Progenitor cell of endocrine pancreas (in vitro differentiated cells): ENCODE measurements around the gene DMTF1. TPM values are rescaled to one million over a fixed set of nuclear protein-coding genes. Genes with fewer than 3 reads are reported as not detected.

Source experiments
- DNase-seq: peaks from one replicate; pipeline ENCODE4 v3.0.0; 2021; ENCODE audit warnings: low spot score; ENCODE audit not compliant: unreplicated experiment
- H3K27ac Mint-ChIP-seq: 2 replicates; pipeline ENCODE4 v1.8.0; 2021; ENCODE audit warnings: mild to moderate bottlenecking, moderate library complexity, mixed read lengths
- H3K27me3 Mint-ChIP-seq: 2 replicates; pipeline ENCODE4 v1.8.0; 2021; ENCODE audit warnings: mixed read lengths
- H3K36me3 Mint-ChIP-seq: 2 replicates; pipeline ENCODE4 v1.8.0; 2022; ENCODE audit warnings: mixed read lengths; ENCODE audit not compliant: insufficient read depth
- H3K4me1 Mint-ChIP-seq: 2 replicates; pipeline ENCODE4 v1.8.0; 2021; ENCODE audit warnings: low read depth, mixed read lengths
- H3K4me3 Mint-ChIP-seq: 2 replicates; pipeline ENCODE4 v1.8.0; 2021; ENCODE audit warnings: low read depth, mild to moderate bottlenecking, moderate library complexity, mixed read lengths
- H3K9me3 Mint-ChIP-seq: 2 replicates; pipeline ENCODE4 v1.8.0; 2021; ENCODE audit warnings: low read depth, mixed read lengths
- total RNA-seq: library from RNA; stranded (reverse); gene quantifications from 2 replicates; pipeline ENCODE4 v1.2.1, GENCODE V29; 2021
- TF ChIP-seq, protein P1 (sequence below): fragments of 200-600 bp; sonication (generic); IDR thresholded peaks from one replicate; pipeline ENCODE4 v1.5.0; 2021; ENCODE audit warnings: antibody characterized with exemption, mild to moderate bottlenecking; ENCODE audit not compliant: unreplicated experiment

Gene DMTF1
- total RNA-seq, 1 donor from 2014 or later, result 180 TPM

GRCh38 chr7:87188930-87189329 lies 36.7 kb downstream of the DMTF1 start:
- H3K36me3 Mint-ChIP-seq, result peaks cover 38% of the 10 kb centered on the region
- DNase-seq, result no peak

GRCh38 chr7:87190783-87191182 lies 38.5 kb downstream of the DMTF1 start:
- H3K4me3 Mint-ChIP-seq, result no peak overlapping the region
- H3K9me3 Mint-ChIP-seq, result no peaks in the 10 kb centered on the region
- H3K36me3 Mint-ChIP-seq, result peaks cover 28% of the 10 kb centered on the region
- TF ChIP-seq, protein P1, sequence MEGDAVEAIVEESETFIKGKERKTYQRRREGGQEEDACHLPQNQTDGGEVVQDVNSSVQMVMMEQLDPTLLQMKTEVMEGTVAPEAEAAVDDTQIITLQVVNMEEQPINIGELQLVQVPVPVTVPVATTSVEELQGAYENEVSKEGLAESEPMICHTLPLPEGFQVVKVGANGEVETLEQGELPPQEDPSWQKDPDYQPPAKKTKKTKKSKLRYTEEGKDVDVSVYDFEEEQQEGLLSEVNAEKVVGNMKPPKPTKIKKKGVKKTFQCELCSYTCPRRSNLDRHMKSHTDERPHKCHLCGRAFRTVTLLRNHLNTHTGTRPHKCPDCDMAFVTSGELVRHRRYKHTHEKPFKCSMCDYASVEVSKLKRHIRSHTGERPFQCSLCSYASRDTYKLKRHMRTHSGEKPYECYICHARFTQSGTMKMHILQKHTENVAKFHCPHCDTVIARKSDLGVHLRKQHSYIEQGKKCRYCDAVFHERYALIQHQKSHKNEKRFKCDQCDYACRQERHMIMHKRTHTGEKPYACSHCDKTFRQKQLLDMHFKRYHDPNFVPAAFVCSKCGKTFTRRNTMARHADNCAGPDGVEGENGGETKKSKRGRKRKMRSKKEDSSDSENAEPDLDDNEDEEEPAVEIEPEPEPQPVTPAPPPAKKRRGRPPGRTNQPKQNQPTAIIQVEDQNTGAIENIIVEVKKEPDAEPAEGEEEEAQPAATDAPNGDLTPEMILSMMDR, result no peak
- H3K27ac Mint-ChIP-seq, result no peak overlapping the region
- DNase-seq, result no peak
- no peaks in the 10 kb centered on the region for H3K27me3 Mint-ChIP-seq
- no peaks in the 10 kb centered on the region for H3K4me1 Mint-ChIP-seq

More at GRCh38 chr7:87188930-87189329, 36.7 kb downstream of the DMTF1 start:
- no peak overlapping the region for H3K27ac Mint-ChIP-seq
- no peaks in the 10 kb centered on the region for H3K27me3 Mint-ChIP-seq
- TF ChIP-seq, protein P1, result no peak
- no peaks in the 10 kb centered on the region for H3K9me3 Mint-ChIP-seq
- no peaks in the 10 kb centered on the region for H3K4me1 Mint-ChIP-seq
- no peak overlapping the region for H3K4me3 Mint-ChIP-seq

DNA sequence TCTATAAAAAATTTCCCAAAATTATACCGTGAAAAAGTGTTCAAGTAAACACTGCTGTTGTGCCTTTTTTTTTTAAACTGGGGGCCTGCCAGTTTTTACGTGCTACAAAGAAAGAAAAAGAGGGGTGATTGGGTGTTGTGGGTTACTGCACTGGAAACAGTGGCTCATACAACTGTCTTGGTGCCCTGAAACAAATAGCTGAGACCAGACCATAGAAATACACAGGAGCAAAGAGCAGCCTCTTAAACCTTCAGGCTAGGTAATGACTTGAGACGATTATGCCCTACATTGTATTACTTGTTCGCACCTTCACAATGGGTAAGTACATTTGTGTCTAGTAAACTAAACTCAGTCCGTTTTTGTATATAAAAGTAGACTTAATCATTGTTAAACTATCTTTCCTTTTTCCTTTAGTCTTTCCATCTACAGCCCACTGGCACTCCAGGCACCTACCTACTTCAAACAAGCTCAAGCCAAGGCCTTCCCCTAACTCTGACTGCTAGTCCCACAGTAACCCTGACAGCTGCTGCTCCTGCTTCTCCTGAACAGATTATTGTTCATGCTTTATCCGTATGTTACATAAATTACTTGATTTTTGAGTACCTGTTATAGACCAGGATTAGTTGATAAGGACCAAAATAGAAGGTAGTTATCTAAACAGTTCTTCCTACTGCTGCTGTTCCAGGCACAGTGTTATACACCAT lies 40.7 kb downstream of the DMTF1 start:
- Mint-ChIP-seq H3K4me1 (no peaks in the 10 kb centered on the region), H3K4me3 (no peak overlapping the region), H3K27me3 (no peaks in the 10 kb centered on the region), H3K36me3 (peaks cover 33% of the 10 kb centered on the region), H3K9me3 (no peaks in the 10 kb centered on the region), H3K27ac (peak overlapping the region; percentile 89)
- TF ChIP-seq, protein P1, result no peak
- DNase-seq, result no peak

DNA sequence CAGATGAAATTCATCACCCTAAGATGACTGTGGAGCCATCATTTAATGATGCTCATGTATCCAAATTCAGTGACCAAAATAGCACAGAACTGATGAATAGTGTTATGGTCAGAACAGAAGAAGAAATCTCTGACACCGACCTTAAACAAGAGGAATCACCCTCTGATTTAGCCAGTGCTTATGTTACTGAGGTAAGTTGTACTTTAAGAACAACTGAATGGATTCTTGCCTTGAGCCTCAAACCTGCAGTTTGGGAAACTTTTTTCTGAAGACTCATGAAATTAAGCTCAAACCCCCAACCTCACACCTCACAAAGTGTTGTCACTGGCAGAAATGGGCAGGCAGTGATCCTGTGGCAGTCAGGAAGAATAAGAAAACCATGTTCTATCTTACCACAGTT lies 41.7 kb downstream of the DMTF1 start:
- Mint-ChIP-seq H3K4me1 (no peaks in the 10 kb centered on the region), H3K9me3 (no peaks in the 10 kb centered on the region), H3K27me3 (no peaks in the 10 kb centered on the region), H3K27ac (no peak overlapping the region), H3K4me3 (no peak overlapping the region), H3K36me3 (peaks cover 39% of the 10 kb centered on the region)
- TF ChIP-seq, protein P1, result no peak
- no peak for DNase-seq

GRCh38 chr7:87199241-87199640 lies 47.0 kb downstream of the DMTF1 start:
- DNase-seq, result no peak
- no peaks in the 10 kb centered on the region for H3K27me3 Mint-ChIP-seq
- H3K4me1 Mint-ChIP-seq, result peaks cover 4% of the 10 kb centered on the region
- H3K4me3 Mint-ChIP-seq, result no peak overlapping the region
- peaks cover 59% of the 10 kb centered on the region for H3K36me3 Mint-ChIP-seq
- TF ChIP-seq, protein P1, result no peak
- H3K27ac Mint-ChIP-seq, result peak overlapping the region; percentile 35
- H3K9me3 Mint-ChIP-seq, result peaks cover 14% of the 10 kb centered on the region
